ENCODE results near the gene CILP2.

- no peak for TF ChIP-seq GATA3 (IDR thresholded peaks at IDR 0.05; ENCODE audit: low read depth, low read length)
- TF ChIP-seq GATA2 (IDR thresholded peaks at IDR 0.05; ENCODE audit: low read depth, low read length) = no peak
These were observed 37.0 kb upstream of the CILP2 start for GRCh38 chr19:19500975-19501644.
